GM12875 (cell line): ENCODE results near the gene DONSON.

Source experiments
- H3K4me3 ChIP-seq: one replicate; pipeline ENCODE4 v1.5.1; 2011; ENCODE audit warnings: low read depth, low read length, control low read depth
- CTCF ChIP-seq: IDR thresholded peaks from 2 replicates; pipeline ENCODE4 v1.5.1; 2011; ENCODE audit warnings: low read depth, mild to moderate bottlenecking, control low read depth, inconsistent platforms, low read length, moderate library complexity, borderline replicate concordance; ENCODE audit not compliant: insufficient read depth

DONSON gene

GRCh38 chr21:33611006-33611744, 22.7 kb upstream of the DONSON start:
- no peak overlapping the region for H3K4me3 ChIP-seq
- TF ChIP-seq CTCF = no peak

- TF ChIP-seq CTCF = no peak
- no peak overlapping the region for H3K4me3 ChIP-seq
Measured at GRCh38 chr21:33608559-33608958, 20.1 kb upstream of the DONSON start.

- TF ChIP-seq CTCF = no peak
- no peak overlapping the region for H3K4me3 ChIP-seq
Measured at GRCh38 chr21:33598051-33598450, 9.6 kb upstream of the DONSON start.

GRCh38 chr21:33587792-33588484, 546 bp downstream of the DONSON start:
- peak; percentile 34; the same call in 1 of the 2 replicates for TF ChIP-seq CTCF
- peak overlapping the region; percentile 78 for H3K4me3 ChIP-seq

- no peak for TF ChIP-seq CTCF
- H3K4me3 ChIP-seq = no peak overlapping the region
Measured at GRCh38 chr21:33586927-33587326, 1.6 kb downstream of the DONSON start.

- H3K4me3 ChIP-seq = no peak overlapping the region
- no peak for TF ChIP-seq CTCF
Measured at GRCh38 chr21:33584455-33584854, 4.0 kb downstream of the DONSON start.
